SW480 (cell line): Measurements from ENCODE around the gene HAL.
"Not testable (repeated sequence)": the region's sequence is repeated elsewhere in the genome, so short reads cannot be mapped to it uniquely, and the experiment has no call there.

Experiments
- DNase-seq: peaks from one replicate; pipeline ENCODE4 v3.0.0-alpha.2; 2016; ENCODE audit warnings: low spot score

The HAL gene

DNA sequence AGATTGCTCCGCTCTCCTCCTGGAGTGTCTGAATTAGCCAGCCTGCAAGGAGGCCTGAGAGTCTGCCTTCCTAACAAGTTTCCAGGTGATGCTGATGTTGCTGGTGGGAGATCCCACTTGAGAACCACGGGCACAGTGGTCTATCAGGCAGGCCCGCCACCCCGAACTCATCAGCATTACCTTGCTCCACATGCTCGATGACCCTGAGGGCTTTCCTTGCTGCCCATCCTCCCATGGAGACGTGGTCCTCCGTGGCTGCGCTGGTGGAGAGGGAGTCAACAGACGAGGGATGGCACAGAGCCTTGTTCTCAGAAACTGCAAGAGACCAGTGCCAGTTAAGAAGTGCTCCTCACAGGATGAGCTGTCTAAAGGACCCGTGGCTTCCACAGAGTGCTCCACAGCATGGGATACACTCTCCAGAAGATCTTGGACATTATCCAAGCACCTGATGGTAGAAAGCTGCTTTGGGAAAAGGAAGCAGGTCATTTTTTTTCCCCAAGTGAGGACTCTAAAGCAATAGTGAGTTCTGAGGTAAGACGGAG lies 18.3 kb downstream of the HAL start:
- DNase-seq = no peak

DNA sequence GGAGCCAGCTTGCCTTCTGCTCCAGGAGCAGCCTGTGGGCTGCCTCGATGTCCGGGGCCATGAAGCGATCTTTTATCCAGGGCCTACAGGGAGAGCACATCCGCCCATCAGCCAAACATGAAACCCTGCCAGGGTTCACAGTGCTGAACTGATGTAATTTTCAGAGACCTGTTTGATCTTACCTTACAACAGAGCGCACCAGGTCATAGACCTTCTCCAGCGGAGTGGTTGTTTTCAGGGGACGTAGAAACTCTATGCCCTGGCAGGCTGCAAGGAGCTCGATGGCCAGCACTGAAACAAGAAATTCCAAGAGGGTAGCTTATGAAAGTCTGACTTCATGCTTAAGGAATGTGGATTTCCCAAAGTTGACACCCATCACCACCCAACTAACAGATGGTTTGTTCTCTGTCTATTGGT lies 19.7 kb downstream of the HAL start:
- DNase-seq = no peak

DNA sequence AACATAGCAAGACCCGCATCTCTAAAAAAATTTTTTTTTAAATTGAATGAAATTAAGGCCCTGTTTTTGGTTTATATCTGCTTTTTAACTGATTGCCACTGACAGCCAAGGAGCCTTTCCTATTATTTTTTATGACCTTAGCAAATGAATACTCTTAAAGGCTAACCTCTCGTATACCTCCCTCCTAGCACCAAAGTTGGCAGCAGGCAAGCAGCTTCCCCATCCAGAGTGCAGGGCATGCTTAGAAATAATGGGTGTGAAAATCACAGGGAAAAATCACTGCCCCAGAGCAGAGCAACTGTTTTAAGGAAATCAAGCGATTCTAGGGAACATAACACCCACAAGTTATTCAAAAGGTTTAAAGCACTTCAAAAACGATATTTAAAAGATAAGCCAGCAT lies 20.7 kb downstream of the HAL start:
- DNase-seq = no peak

DNA sequence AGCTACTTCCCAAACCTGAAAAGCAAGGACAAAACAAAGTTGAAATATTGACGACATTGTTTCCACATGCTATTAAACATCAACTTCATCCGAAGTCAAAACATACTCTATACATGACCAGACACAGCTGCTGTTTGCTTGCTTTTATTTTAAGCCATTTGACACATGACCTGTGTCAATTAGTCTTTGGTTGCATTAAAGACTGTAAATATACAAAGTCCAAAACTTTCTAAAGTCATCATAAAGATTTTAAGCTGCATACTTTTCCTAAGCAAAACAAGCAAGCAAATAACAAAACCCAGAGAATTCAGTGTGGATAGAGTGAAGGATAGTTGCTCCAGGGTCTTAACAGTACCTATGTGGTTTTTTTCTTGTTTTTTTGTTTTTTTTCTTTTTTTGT lies 21.8 kb downstream of the HAL start:
- DNase-seq = no peak

DNA sequence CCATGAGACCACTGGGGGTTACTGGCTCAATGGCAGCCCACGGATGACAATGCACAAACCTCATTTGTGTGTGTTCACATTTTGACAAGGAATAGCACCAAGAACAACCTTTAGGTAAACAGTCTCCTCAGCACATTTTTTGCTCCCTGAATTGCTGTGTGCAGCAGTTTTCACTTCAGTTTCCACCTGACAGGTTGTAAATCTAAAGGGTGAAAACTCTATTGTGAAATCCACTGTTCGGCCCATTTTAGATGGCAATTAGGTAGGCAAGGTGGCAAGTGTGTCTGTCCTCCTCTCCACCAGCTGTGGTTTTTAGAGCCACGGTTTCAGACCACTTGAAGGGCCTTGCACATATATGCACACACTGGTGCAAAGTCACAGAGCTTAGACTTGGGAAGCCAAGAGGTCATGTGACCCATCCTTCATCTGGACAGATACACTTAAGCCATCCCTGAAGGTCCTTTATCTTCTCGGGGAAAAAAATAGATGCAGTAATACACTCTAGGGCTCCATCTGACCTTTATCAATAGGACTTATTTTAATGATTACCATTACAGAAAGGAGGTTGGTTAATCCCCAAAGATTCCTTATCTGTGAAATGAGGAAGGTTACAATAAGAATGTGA lies 23.2 kb downstream of the HAL start:
- no peak for DNase-seq

DNA sequence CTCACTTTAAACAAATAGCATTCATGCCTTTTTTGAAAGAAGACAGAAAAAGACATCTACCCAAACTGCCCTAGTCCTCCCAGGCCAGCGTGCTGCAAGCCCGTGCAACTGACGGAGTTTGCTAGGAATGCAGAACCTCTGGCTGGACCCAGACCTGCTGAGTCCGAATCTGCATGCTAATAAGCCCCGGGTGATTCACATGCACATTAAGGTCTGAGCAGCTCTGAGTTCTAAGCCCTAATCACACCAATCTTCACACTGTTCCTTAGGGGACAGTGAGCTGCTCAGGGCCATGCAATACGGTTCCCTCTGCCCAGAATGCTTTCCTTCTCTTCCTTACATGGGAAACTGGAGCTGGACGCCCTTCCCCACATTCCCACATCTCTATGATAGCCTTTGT lies 25.2 kb downstream of the HAL start:
- DNase-seq = no peak

DNA sequence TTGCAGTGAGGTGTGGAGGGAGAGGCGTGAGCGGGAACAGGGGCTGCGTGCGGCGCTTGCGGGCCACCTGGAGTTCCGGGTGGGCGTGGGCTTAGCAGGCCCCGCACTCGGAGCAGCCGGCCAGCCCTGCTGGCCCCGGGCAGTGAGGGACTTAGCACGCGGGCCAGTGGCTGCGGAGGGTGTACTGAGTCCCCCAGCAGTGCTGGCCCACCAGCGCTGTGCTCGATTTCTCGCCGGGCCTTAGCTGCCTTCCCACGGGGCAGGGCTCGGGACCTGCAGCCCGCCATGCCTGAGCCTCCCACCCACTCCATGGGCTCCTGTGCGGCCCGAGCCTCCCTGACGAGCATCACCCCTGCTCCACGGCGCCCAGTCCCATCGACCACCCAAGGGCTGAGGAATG lies 27.0 kb downstream of the HAL start:
- not testable (repeated sequence) for DNase-seq

DNA sequence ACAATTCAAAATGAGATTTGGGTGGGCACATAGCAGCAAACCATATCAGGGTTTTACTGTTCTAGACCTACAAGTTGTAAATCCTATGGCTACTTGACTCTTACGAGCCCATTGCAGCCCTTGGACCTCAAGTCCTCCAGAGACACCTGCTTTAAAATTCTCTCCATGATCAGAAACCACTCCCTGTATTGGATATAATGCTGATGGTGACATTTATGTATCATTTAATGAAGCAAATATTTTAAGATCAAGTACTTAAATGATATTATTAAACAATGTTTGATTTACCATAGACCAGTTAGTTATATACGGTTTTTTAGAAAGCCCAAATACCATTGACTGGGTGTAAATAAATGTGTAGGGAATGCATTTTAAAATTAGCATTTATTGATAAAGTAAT lies 28.8 kb downstream of the HAL start:
- DNase-seq = no peak

DNA sequence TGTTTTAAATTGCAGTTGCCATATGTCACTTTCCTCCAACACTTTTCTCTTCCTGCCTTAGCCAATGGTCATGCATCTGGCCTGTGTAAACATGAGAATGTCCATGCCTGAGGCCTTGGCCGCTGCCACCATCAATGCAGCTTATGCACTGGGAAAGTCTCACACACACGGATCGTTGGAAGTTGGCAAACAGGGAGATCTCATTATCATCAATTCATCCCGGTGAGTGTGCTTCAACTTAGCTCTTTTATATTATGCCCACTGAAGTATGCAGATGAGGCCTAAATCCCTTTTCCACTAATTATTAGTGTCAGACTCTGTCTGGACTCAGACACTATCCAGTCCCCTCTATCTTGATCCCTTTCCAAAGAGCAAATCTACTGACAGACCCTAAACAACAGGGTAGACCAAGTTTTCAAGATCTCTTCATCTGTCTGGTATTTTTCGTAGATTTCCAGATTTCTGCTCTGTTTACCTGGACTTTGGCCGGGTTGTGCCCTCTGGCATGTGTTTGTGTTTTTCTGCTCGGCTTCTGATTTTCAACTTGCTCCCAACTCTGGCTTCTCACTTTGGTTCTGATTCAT lies 29.8 kb downstream of the HAL start:
- no peak for DNase-seq

DNA sequence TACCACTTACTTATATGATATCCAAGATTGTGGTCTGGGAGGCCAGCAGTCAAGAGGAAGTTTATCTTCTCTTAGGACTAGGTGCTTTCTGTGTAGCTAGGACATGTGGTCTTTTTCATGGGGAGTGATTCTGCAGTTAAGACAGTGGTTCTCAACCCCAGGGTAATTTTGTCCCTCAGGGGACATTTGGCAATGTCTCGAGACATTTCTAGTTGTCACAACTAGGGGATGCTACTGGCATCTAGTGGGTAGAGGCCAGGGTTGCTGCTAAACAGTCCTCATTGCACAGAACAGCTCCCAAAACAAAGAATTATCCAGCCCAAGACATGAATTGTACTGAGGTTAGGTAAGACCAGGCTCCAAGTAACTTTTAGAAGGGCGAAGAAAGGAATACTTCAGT lies 33.0 kb downstream of the HAL start:
- no peak for DNase-seq

DNA sequence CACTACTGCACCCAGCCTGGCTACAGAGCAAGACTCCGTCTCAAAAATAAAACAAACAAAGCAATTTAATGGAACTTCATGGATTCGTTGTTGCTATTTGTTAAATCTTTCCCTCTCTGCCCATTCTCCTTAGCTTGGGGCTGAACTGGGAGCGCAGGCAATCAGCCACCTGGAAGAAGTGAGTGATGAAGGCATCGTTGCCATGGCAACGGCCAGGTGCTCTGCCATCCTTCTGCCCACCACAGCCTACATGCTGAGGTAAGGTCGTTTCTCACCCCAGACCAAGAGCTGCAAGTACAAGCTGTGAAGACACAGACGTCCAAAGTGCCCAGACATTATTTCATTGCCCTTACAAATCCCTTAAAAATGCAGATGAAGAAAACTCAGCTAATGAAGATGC lies 33.9 kb downstream of the HAL start:
- DNase-seq = no peak

DNA sequence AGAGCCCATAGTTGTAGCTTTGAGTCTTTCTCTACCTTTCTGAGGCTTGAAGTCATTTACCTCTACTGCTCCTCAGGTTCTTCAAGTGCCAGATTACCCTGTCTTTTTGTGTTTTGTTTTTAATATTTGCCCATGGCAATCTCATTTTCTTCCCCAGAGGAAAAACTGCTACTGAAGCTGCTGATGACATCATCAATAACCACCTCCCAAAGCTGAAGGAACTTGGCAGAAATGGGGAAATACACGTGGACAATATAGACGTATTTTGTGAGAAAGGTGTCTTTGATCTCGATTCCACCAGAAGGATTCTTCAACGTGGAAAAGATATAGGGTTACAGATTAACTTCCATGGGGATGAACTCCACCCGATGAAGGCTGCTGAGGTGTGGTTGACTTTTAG lies 35.9 kb downstream of the HAL start:
- no peak for DNase-seq

DNA sequence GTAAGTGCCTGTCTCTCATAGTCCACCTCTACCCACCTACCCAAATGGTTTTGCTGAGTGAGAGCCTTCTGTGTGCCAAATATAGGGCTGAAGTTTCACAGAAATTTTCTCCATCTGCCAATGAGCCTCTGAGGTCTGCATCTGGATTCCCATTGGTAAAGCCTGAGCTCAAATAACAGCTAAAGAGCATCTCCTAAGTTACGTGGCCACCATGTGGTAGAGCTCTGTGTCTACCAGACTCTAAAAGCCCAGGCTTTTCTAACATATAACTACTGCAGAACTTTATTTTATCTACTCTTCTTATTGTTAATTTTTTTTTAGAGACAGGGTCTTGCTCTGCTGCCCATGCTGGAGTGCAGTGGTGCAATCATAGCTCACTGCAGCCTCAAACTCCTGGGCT lies 37.0 kb downstream of the HAL start:
- DNase-seq = peak; percentile 29

DNA sequence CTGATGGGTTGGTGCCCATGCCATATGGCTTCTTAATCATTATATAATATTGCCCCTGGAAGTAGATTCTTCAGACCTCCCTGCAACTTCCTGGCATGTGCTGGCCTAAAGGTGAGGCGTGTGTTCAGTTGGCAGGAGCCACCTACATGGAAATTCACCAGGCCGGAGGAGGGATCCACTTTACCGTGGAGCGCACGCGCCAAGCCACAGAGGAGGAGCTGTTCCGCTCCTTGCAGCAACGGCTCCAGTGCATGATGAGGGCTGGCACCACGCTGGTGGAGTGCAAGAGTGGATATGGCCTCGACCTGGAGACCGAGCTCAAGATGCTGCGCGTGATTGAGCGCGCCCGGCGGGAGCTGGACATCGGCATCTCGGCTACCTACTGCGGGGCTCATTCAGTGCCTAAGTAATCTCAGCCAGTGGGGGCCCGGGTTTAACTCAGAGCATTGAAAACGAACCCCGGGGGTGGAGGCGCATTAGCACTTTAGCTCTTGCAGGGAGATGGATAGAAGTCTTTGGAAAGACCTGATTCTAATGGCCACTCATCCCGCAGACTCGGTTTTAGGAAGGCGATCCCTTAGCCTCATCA lies 39.5 kb downstream of the HAL start:
- no peak for DNase-seq

DNA sequence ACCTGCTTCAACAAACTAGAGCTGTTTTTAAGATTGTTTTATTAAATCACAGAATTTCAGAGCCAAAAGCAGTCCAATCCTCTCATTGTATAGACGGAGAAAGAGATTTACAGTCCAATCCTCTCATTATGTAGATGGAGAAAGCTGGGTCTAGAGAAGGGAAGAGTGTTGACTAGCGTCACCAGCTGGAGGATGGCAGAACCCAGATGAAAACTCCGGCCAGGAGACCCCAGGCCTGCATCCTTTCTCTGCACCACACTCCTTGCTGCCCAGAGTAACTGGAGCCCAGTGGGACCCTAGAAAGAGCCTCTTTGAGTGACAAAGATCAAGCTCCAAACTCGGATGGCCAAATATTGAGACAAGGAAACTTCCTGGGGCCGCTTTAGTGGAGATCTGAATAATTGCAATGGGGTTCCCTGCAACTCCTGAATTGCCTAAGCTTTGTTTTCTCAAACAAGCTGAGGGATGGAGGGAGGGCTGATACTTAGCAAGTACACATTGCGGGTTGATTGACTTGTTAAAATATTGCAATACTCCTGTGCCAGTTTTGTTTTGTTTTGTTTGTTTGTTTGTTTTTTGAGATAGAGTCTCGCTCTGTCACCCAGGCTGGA lies 40.5 kb downstream of the HAL start:
- DNase-seq = no peak

DNA sequence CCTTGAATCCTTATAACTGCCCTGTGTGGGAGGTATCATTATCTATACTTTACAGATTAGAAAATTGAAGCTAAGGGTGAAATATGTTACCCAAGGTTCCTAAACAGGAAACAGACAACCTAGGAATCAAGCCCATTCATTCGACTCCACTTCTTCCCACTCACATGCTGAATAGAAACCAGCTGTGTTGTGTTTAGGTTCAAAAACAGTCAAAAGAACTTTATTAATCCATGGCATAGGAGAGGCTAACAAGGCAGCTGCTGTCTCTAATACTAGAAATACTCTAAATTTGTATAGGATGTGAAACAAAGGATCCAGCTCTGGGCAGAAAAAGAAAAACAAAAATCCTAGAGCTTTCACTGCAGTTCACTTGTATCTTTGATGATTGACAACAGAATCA lies 43.1 kb downstream of the HAL start:
- DNase-seq = no peak

DNA sequence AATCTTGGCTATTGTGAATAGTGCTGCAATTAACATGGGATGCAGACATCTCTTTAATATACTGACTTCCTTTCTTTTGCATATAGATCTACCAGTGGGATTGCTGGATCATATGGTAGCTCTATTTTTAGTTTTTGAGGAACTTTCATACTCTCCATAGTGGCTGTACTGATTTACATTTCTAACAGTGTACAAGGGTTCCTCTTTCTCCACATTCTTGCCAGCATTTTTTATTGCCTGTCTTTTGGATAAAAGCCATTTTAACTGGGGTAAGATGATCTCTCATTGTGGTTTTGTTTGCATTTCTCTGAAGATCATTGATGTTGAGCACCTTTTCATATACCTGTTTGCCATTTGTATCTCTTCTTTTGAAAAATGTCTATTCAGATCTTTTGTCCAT lies 44.6 kb downstream of the HAL start:
- DNase-seq = no peak

DNA sequence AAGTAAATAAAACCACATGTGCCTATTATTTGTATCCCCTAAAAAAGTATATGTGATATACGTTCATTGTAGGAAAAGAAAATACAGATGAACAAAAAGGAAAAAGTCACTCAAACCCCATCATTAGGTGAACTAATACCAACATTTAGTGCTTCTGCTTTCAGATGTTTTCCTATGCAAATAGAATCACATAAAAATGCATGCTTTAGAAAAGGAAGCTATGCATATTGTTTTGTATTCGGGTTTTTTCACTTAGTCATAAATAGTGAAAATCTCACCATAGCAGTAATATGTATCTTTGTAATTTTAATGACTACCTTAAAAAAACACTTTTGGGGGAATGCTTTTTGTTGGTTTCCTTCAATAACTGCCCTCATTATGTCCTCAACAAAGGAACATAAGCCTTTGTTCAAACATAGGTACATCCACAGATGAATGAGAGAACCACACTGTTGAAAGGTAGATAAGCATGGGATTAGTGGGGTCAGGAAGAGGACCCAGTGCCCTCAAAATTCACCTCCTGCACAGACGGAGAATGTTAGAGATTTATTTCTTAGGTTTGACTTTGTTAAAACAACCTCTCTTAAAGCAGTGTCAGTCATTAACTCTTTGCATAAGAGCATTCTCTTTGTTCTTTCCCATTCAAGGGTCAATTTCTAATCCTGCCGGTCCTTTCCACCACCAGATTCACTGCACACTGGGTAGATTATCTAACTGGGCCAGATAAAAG lies 46.5 kb downstream of the HAL start:
- no peak for DNase-seq

DNA sequence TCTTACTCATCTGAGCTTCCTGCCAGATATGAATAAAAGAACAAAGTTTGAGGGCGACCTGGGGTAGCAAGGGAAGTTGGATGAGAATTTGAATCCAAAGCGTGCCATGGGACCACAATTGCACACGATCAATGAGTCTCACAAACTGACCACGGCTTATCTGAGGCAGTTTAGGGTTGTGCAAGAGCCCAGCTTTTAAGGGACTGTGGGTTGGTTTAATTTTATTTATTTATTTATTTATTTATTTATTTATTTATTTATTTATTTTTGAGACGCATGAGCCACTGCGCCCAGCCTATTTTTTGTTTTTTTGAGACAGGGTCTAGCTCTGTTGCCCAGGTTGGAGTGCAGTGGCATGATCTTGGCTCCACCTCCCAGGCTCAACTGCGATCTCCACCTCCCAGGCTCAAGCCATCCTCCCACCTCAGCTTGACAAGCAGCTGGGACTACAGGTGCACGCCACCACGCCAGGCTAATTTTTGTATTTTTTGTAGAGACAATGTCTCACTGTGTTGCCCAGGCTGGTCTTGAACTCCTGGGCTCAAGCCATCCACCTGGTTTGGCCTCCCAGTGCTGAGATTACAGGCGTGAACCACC lies 51.9 kb downstream of the HAL start:
- DNase-seq = no peak

DNA sequence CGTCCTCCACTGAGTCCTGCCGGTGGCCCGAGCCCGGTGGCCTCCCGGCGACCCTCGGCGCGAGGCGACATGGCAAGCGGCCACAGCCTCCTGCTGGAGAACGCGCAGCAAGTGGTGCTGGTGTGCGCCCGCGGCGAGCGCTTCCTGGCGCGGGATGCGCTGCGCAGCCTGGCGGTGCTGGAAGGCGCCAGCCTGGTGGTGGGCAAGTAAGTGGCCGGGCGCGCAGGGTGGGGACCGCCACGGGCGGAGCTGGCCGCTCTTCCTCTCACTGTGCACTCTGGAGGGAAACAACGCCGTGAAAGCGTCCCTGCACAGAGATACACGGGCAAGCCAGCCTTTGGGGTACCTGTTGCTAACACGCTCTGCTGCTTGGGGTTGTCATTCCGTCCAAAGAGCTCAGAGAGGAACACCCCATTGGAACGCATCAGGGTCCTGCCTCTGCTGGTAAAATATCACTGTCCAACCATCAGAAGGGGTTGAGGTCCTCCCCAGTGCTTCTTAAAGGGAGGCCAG lies 52.8 kb downstream of the HAL start, which contains the start of gene AMDHD1:
Gene AMDHD1 (plus strand): TSS at position 2 of the 513 bp plus-strand sequence. CDS start 68 bp downstream, at position 70.
- peak; percentile 57 for DNase-seq

DNA sequence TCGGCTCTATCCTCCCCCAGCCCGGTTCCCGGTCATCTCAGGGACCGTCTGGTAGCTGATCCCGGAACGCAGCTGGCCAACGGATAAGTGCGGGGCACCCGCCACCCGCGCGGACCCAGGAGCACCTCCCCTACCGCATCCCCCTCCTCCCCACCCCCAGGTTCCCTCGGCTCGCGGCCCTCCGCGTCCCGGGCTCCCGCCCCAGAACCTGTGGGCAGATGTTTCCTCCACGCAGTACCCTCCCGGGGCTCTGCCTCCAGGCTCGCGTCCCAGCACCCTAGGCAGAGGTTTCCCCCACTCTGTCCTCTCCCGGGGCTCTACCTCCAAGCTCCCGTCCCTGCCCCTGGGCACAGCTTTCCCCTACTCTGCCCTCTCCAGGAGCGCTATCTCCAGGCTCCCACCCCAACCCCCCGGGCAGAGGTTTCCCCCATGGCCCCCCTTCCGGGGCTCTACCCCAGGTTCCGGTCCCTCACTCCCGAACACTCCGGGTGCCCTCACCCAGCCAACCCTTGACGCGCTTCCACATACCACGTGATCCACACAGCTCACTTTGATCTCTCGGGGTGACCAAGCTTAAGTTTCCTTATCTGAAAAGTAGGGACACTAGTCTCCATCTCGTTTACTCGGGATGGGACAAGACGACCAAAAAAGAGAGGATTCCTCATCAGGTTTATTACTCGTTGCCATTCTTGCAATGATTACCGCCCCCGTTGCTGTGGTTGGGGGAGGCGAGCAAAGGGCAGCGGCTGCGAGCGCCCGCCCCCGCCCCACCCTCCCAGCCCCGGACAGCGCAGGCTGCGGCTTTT lies 53.4 kb downstream of the HAL start, which contains the start of gene CCDC38:
Gene CCDC38 (minus strand): TSS at position 91 of the 806 bp plus-strand sequence. CDS start 6,105 bp downstream, outside the sequence.
- peak; percentile 90 for DNase-seq
